NCI-H1436 treated with DMSO at 0.1 percent for 48 hours (cell line): ENCODE data around the gene TRIM37.
"Not testable (repeated sequence)": the region's sequence is repeated elsewhere in the genome, so short reads cannot be mapped to it uniquely, and the experiment has no call there.

Source experiments
- DNase-seq: peaks from one replicate; lab custom pipeline; 2025; lab: John Stamatoyannopoulos, UW

TRIM37 gene

GRCh38 chr17:59108400-59109102 is 1.9 kb upstream of the TRIM37 start:
- DNase-seq = no peak

- no peak for DNase-seq
Observed at GRCh38 chr17:59107306-59107670, 608 bp upstream of the TRIM37 start.

- DNase-seq = no peak
Observed at GRCh38 chr17:59105852-59106462, 723 bp downstream of the TRIM37 start.

GRCh38 chr17:59101178-59101577 is 5.5 kb downstream of the TRIM37 start:
- DNase-seq = no peak

GRCh38 chr17:59097876-59098275 is 8.8 kb downstream of the TRIM37 start:
- DNase-seq = no peak

- DNase-seq = no peak
Observed at GRCh38 chr17:59094861-59095530, 11.7 kb downstream of the TRIM37 start.

- no peak for DNase-seq
Observed at GRCh38 chr17:59093702-59094231, 12.9 kb downstream of the TRIM37 start.

- DNase-seq = no peak
Observed at GRCh38 chr17:59093145-59093701, 13.5 kb downstream of the TRIM37 start.

- DNase-seq = not testable (repeated sequence)
Observed at GRCh38 chr17:59090593-59090992, 16.1 kb downstream of the TRIM37 start.

- DNase-seq = no peak
Observed at GRCh38 chr17:59084154-59084553, 22.5 kb downstream of the TRIM37 start.

- no peak for DNase-seq
Observed at GRCh38 chr17:59074494-59074893, 32.2 kb downstream of the TRIM37 start.

GRCh38 chr17:59073972-59074371 is 32.7 kb downstream of the TRIM37 start:
- DNase-seq = no peak

- DNase-seq = no peak
Observed at GRCh38 chr17:59069856-59070255, 36.8 kb downstream of the TRIM37 start.

GRCh38 chr17:59067756-59068155 is 38.9 kb downstream of the TRIM37 start:
- DNase-seq = no peak

GRCh38 chr17:59067340-59067739 is 39.3 kb downstream of the TRIM37 start:
- no peak for DNase-seq

- no peak for DNase-seq
Observed at GRCh38 chr17:59062509-59062908, 44.2 kb downstream of the TRIM37 start.

- DNase-seq = no peak
Observed at GRCh38 chr17:59056857-59057256, 49.8 kb downstream of the TRIM37 start.

- no peak for DNase-seq
Observed at GRCh38 chr17:59049798-59050197, 56.9 kb downstream of the TRIM37 start.

- DNase-seq = no peak
Observed at GRCh38 chr17:59047616-59048015, 59.1 kb downstream of the TRIM37 start.

- DNase-seq = no peak
Observed at GRCh38 chr17:59046192-59046591, 60.5 kb downstream of the TRIM37 start.

- no peak for DNase-seq
Observed at GRCh38 chr17:59038734-59039133, 67.9 kb downstream of the TRIM37 start.

- no peak for DNase-seq
Observed at GRCh38 chr17:59037960-59038359, 68.7 kb downstream of the TRIM37 start.

- DNase-seq = no peak
Observed at GRCh38 chr17:59030811-59031210, 75.9 kb downstream of the TRIM37 start.
